ENCODE measurements around the gene AHCTF1.

Gene AHCTF1, protein sequence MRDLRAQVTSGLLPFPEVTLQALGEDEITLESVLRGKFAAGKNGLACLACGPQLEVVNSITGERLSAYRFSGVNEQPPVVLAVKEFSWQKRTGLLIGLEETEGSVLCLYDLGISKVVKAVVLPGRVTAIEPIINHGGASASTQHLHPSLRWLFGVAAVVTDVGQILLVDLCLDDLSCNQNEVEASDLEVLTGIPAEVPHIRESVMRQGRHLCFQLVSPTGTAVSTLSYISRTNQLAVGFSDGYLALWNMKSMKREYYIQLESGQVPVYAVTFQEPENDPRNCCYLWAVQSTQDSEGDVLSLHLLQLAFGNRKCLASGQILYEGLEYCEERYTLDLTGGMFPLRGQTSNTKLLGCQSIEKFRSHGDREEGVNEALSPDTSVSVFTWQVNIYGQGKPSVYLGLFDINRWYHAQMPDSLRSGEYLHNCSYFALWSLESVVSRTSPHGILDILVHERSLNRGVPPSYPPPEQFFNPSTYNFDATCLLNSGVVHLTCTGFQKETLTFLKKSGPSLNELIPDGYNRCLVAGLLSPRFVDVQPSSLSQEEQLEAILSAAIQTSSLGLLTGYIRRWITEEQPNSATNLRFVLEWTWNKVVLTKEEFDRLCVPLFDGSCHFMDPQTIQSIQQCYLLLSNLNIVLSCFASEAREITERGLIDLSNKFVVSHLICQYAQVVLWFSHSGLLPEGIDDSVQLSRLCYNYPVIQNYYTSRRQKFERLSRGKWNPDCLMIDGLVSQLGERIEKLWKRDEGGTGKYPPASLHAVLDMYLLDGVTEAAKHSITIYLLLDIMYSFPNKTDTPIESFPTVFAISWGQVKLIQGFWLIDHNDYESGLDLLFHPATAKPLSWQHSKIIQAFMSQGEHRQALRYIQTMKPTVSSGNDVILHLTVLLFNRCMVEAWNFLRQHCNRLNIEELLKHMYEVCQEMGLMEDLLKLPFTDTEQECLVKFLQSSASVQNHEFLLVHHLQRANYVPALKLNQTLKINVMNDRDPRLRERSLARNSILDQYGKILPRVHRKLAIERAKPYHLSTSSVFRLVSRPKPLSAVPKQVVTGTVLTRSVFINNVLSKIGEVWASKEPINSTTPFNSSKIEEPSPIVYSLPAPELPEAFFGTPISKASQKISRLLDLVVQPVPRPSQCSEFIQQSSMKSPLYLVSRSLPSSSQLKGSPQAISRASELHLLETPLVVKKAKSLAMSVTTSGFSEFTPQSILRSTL (N-terminal part only)

DNA sequence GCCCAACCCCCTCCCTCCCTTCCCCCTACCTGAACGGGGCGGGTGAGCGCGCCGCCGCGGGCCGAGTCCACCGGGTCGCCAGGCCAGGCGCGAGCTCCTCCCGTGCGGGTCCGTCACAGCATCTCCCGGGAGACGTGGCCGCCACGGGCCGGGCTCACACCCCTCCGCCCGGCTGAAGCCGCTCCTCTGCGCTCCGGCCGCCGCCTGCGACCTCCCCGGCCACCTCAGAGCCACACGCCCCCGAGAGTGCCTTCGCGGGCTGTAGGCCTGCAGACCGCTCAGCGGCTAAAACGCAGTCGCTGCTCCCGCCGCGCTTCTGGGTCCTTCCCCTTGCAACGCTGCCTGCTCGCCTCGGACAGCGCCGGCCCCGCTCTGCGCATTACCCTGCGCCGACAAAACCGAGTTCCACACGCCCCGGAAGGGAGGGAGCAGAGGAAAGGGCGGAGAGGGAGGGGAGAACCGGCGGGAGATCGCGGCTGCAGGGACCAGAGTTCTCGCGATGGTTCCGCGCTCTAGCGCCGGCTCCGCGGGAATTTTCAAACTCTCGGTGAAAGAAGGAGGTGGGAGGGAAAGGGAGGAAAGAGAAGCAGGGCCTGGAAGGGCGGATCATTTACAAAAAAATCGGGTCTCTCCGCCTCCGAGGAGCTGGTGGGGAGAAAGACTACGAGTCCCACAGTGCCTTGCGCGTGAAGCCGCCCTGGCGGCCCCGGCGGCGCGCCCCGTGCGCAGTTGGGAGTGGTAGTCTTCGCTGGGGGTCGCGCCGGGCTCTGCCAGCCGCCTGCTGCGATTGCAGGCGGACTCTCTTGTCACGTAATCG, at the start of gene AHCTF1:
Gene AHCTF1 (minus strand): TSS at position 400 of the 817 bp plus-strand sequence. CDS start 13,578 bp downstream, outside the sequence.
- peak; percentile 95 to 96 for DNase-seq

DNA sequence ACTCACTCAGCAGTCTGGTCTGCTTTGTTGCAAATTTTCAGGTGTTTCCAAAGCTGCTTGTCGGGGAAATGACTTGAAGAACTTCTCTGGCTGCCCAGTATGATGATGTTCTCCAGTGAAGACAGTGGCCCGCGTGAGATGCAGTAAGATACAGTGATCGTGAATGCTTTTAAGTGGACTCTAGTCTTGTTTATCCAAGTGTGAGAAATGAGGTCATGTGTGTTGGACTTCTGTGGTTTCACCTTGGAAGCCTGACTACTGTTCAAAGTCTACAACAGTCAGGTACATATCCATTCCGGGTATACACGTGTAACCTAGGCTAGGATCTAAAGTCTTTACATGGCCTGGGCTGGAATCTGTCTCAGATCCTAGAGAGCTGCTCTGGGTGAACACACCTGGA, 47.0 kb upstream of the AHCTF1 start:
- no peak for DNase-seq

DNA sequence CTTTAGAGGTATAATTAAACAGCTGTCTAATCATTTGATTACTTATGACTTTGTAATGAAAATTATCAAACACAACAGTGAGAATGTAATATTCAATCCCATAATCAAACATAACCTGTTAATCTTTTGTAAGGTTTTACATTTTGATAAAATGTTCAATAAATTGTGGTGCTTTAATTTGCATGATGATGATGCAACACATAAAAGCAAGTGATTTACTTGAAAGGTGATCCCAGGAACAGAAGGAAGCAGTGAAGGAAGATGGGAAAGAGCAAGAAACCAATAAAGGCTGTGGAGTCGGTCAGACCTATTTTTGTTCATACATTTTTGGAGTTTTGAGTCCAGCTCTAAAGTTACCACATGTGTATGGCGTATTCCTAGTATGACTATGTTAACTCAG, 46.5 kb upstream of the AHCTF1 start:
- no peak for DNase-seq

DNA sequence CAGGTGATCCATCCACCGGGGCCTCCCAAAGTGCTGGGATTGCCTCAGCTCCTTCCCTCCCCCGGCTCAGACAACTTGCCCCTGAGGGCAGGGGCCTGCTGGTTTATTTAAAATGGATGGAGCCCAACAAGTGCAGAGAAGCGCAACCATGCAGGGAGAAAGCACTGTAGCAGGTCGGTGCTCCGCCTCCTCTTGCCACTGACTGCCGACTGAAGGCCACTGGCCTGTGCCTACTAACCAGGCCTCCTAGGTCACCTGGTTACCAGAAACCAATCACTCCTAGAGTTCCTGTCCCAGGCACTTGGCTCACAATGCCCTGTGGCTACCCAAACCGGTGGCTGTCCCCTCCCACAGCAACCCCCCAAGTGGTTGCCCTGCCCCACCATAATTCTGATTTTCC, 40.2 kb upstream of the AHCTF1 start:
- no peak for DNase-seq

DNA sequence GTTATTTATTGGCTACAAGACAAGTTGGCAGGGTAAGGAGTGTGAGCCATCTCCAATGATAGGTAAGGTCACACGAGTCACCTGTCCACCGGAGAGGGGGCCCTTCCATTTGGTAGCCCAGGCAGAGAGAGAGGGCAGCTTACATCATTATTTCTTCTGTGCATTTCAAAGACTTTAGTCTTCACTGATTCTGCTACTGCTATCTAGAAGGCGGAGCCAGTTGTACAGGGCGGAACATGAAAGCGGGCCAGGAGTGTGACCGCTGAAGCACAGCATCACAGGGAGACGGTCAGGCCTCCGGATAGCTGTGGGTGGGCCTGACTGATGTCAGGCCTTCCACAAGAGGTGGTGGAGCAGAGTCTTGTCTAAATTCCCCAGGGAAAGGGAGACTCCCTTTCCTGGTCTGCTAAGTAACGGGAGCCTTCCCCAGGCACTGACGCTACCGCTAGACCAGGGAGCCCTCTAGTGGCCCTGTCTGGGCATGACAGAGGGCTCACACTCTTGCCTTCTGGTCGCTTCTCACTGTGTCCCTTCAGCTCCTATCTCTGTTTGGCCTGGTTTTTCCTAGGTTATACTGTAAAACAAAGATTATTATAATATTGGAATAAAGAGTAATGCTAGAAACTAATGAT, 39.5 kb upstream of the AHCTF1 start:
- DNase-seq = peak; percentile 25 to 34

DNA sequence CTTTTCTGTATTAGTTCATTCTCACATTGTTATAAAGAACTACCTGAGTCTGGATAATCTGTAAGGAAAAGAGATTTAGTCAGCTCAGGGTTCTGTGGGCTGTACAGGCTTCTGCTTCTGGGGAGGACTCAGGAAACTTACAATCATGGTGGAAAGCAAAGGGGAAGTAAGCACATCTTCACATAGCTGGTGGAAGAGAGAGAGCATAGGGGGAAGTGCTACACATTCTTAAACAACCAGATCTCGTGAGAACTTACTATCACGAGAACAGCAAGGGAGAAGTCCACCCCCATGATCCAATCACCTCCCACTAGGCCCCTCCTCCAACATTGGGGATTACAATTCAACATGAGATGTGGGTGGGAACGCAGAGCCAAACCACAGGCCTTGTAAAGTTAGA, 37.9 kb upstream of the AHCTF1 start:
- DNase-seq = no peak

DNA sequence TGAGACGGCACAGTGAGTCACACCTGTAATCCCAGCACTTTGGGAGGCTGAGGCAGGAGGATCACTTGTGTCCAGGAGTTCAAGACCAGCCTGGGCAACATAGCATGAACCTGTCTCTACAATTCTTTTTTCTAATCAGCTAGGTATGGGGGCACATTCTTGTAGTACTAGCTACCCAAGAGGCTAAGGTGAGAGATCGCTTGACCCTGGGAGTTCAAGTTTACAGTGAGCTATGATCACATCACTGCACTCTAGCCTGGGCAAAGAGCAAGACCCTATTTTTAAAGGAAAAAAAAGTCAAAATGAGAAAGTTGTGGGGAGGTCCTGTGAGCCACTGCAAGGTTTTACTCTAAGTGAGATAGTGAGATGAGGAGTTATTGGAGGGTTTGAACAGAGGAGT, 34.8 kb upstream of the AHCTF1 start:
- DNase-seq = no peak

DNA sequence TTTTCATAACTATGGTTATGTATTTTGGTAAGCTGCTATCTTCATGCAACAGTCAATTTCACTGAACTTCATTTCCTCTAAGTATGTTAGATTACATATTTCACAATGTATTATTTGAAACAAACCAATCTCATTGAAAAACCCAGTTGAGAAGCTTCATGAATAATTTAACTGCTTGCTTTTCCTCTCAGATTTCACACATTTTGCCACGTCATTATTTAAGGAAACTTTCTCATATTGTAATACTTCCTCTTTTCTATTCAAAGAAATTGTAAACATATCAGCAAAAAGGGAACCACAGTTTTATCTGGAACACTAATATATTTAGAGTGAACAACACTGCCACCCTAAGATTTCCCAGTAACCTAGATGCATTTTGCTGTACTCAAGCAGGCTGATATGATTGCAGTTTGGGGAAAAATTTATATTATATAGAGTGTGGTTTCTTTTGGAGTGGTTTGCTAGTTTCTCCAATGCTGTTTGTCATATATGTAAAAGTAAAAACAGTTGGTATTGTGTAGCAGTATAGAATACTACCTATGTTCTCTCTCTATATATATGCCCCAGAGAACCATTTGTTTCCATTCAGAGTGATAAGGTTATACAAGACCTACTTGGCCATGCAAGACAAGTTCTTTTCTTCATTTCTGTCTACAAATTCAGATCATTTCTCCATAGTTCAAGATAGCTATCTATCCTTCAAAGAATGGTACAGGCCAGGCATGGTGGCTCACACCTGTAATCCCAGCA, 28.4 kb upstream of the AHCTF1 start:
- DNase-seq = no peak

DNA sequence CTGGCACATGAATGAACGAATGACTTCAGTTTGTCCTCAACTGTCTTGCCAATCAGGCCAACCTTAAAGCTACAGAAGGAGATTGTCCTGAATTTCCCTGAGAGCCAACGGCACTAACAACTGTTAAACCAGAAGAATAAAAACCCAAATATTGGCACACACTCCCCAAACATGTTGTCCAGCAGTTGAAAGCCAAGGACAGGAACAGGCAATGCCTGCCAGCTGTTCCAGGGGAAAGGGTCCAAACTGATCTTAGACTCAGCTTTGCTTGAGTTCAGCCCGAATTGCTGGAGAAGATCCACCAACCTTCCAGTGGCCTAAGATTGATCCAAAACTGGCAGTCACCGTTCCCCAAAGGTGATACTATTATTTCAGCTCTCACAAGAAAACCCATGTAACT, 22.4 kb upstream of the AHCTF1 start:
- no peak for DNase-seq

DNA sequence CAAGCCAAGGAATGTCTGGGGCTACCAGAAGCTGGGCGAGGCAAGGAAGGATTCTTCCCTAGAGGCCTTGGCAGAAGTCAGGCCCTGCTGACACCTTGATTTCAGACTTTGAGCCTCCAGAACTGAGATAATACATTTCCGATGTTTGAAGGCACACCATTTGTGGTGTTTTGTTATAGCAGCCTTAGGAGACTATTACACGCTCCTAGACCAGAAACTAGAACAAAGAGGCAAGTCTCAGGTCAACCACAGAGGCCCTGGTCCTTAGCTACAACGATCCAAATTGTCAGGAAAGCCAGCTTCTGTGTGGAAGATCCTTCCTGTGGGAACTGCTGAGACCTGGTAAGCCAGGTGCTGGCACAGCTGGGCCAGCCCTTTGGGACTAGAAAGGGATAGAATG, 19.7 kb upstream of the AHCTF1 start:
- no peak for DNase-seq

DNA sequence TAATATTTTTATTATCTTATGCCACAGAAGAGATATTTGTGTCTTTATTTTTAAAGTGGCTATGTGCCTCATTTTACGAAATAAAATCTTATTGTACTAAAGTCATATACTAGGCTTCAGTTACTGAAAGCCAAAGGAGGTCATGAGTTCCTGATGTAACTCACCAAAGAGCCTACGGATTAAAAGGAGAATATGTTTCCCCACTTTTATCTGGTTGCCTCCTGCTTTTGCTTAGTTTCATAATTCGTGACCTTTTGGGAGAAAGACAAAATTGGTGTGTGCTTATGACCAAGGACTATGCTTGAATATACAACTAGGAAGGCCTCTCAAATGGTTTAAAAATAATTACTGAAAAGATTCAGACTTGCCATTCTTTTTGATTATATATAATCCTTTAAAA, 18.2 kb upstream of the AHCTF1 start:
- DNase-seq = no peak

DNA sequence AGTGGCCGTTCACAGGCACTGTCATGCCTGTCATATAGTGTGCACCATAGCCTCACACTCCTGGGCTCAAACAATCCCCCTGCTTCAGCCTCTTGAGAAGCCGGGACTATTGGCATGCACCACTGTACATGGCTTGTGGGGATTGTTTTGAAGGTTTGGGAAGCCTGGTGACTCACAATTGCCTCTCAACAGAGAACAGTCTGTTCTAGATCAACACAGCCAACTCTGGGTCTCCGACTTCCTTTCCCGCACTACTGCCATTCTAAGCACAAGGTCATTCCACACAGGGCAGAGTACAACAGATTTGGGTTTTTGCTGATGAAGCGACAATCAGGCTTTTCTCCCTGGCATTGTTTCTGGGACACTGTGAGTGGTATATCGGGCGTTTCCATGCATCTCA, 15.5 kb upstream of the AHCTF1 start:
- DNase-seq = no peak

DNA sequence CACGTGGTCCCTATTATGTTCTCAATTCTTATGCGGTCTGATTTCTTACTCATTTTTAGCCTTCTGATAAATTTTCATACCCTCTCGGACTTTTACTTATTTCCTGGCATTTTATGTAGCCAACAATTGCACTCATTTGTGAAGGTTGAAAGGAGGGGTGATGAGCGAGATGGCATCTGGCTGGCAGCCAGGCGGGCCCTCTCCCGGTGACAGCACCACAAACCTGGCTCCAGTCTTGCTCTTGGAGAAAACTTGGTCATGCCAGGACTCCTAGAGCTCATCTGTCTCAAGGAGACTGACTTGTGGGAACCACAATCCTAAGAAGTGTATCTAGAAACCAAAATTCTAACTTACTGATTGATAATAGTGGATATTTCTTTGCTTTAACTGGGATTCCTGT, 14.6 kb upstream of the AHCTF1 start:
- DNase-seq = no peak

DNA sequence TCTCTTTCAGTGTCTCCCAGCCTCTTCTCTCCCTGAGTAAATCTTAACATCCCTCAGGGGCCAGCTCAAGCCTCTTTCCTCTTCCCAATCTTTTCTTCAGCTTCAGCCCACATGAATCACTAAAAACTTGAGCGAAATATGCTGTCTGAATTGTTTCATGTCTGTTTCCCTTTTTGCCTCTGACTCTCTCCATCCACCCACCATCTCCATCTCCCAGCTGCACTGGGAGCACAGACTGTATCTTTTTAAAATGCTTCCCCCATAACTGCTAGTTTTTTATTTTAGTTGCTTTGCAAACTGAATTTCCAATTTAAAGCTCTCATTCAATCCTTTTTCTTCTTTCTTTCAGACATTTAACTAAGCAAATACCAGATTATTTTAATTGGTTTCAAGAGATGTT, 3.0 kb upstream of the AHCTF1 start:
- DNase-seq = no peak

DNA sequence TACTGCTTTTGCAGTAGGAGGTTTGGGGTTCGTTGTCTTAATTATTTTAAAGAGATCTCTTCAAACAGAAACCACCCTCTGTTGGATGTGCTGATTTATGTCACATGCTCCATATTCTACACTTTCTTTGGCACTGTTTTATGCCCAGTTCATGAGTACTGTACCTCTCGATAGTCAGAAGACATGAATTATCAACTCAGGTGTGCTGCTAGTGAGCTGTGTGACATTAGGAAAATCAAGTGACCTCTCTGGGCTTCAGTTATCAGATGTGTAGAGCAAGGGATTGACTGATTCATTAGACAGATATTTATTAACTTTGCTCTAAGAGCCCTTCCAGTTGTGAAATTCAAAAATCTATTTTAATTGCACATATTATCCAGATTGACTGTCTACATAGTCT, 2.1 kb upstream of the AHCTF1 start:
- no peak for DNase-seq

DNA sequence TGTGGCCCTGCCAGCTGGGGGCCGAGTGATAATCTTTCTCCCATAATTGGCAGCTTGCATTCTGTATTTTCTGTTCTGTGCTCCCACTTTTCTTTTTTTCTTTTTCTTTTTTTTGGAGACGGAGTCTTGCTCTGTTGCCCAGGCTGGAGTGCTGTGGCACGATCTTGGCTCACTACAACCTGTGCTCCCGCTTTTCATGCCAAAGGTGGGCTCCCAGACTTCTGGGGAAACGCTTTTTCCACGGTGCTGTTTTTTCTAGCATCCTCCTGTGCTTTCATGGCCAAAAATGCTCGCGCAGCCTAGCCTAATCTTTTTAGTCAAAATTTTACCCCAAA, 585 bp upstream of the AHCTF1 start:
- no peak for DNase-seq

DNA sequence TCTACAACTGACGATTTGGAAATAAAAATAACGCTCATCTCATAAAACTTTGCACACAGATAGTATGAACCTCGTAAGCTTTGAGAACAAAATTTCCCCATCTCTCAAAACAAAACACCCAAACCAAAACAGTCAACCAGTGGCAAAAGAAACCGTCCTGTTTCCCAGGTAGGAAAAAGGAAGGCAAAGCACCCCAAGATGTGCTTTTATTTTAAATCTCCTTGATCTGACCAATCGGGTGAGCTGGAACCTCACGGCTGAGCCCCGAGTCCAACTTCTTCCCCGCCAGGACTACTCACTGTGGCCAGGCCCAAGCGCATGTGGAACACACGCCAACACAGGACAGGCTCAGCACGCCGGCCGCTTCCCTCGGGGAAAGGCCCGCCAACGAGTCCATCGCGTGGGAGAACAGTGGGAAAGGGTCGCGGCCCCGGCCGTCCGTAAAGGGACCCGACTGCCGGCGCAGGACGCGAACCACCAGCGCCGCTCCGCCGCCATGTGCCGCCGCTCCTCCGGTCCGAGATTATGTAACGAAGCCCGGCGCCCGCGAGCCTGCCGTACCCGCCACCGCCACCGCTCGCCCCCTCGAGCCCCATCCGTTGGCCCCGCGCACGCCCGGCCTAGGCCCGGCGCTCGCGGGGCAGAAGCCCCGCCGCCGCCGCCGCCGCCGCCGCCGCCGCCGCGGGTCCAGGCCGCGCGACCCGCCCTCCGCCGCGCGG, 759 bp downstream of the AHCTF1 start:
- no peak for DNase-seq

DNA sequence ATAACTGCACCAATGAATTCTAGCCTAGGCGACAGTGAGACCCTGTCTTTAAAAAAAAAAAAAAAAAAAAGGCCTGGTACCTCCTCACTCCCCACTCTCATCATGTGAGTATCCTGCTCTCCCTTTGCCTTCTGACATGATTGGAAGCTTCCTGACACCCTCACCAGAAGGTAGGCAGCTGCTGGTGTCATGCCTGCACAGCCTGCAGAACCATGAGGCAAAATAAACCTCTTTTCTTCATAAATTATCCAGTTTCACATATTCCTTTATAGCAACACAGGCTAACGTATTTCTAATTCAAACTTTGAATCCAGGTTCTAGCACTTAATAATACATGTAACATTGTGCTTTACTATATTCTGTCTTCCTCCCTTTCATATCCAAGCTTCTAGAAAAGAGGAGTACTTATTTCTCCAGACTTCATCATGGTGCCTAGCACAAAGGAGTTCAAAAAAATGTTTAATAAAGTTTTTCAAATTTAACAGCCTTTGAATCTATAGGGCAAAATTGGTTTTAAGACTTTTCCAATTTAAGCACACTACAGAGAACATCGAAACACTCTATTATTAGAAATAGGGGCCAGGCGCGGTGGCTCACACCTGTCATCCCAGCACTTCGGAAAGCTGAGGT, 5.6 kb downstream of the AHCTF1 start:
- DNase-seq = no peak

DNA sequence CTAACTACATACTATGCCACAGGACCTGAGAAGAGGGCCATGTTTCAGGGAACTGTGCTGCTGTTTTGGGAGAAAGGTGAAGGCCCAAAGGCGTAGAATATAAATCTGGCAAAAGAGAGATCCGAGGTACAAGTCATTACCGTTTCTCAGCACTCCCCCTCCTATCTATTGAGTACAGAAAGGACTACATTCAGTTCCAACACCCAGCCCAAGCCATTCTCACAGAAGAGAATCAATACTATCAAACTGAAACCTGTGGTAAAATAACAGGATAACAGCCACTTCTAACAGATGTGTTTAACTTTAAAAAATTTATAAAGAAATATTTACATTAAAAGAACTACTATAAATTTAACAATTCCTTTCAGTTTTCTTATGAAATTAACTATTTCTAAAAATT, 7.8 kb downstream of the AHCTF1 start:
- no peak for DNase-seq

DNA sequence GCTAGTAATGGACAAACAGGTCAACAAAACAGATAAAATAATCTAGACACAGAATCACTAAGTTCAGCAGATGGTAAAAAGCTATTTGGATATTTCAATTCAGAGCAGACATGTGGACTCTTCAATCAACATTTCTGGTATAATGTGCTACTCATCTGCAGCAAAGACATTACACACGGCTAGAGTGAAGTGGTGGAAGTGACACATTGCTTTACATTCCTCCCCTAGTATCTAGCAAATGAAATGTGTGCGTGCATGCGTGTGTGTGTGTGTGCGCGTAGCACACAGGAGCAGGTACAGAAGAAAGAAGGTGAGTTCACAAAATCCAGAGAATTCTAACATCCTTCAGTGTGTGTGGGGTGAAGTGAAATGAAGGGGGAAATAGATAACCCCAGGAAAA, 8.3 kb downstream of the AHCTF1 start:
- DNase-seq = no peak
